Upper lobe of left lung (tissue), 4 donors: ENCODE data around the gene ZFYVE19.

ENCODE experiments used
- CTCF ChIP-seq, 6 experiments: fragments of 450-650 bp in 4 of 6; fragments of 200-600 bp in 2 of 6; sonication (generic) in 2 of 6; IDR thresholded peaks; one replicate each; pipeline ENCODE4 v1.5.1; 2016 to 2019; ENCODE audit warnings: antibody characterized with exemption in 6 of 6
- EP300 ChIP-seq, 4 donors: sonication (generic); formaldehyde crosslinking; IDR thresholded peaks; one replicate each; pipeline ENCODE4 v1.5.1; 2017; ENCODE audit warnings: antibody characterized with exemption in 4 of 4, control low read depth in 2 of 4
- POLR2A ChIP-seq, 4 donors: fragments of 450-650 bp; IDR thresholded peaks; one replicate each; pipeline ENCODE4 v1.5.1; 2016 to 2017; ENCODE audit warnings: antibody characterized with exemption in 4 of 4, mild to moderate bottlenecking in 2 of 4
- POLR2AphosphoS5 ChIP-seq, 2 donors: sonication (generic); formaldehyde crosslinking; IDR thresholded peaks; one replicate each; pipeline ENCODE4 v1.5.1; 2017; ENCODE audit warnings: antibody characterized with exemption in 2 of 2

- TF ChIP-seq CTCF (IDR thresholded peaks at IDR 0.05) (no peak), POLR2AphosphoS5 (IDR thresholded peaks at IDR 0.05) (no peak), POLR2A (IDR thresholded peaks at IDR 0.05) (no peak), EP300 (IDR thresholded peaks at IDR 0.05) (no peak)
Observed at GRCh38 chr15:40789119-40789518, 17.8 kb upstream of the ZFYVE19 start.
